BJ (cell line): ENCODE results near the gene FXYD5. TPM values are rescaled to one million over a fixed set of nuclear protein-coding genes. Genes with fewer than 3 reads are reported as not detected.
"Not testable (repeated sequence)": the region's sequence is repeated elsewhere in the genome, so short reads cannot be mapped to it uniquely, and the experiment has no call there.

Source experiments
- CTCF ChIA-PET: fragments of 350-600 bp; formaldehyde crosslinking; extraction: SDS; loops from one replicate; lab custom pipeline; 2021; ENCODE audit warnings: antibody characterized with exemption, inconsistent platforms; lab: Yijun Ruan, JAX
- POLR2A ChIA-PET: fragments of 300-600 bp; sonication (Branson Sonifier 250); formaldehyde crosslinking; extraction: SDS; loops from one replicate; lab custom pipeline; 2021; ENCODE audit warnings: antibody characterized with exemption; lab: Charles Lee
- DNase-seq: peaks from one replicate; pipeline ENCODE4 v3.0.0-alpha.2; 2011; ENCODE audit warnings: low read depth
- H3K27me3 ChIP-seq: 2 replicates; pipeline ENCODE4 v1.6.0; 2011; ENCODE audit warnings: low read length; ENCODE audit not compliant: control insufficient read depth, insufficient read depth
- H3K36me3 ChIP-seq: 2 replicates; pipeline ENCODE4 v1.5.1; 2011; ENCODE audit warnings: low read length; ENCODE audit not compliant: control insufficient read depth, insufficient read depth
- H3K4me3 ChIP-seq: 2 replicates; pipeline ENCODE4 v1.5.1; 2011; ENCODE audit warnings: low read depth, mild to moderate bottlenecking, control low read depth, low read length
- polyA plus RNA-seq: library from polyadenylated mRNA; depleted of rRNA; stranded (reverse); fragments of >200 nt; gene quantifications from 2 replicates; pipeline ENCODE4 v1.2.3, GENCODE V29; 2011
- TF ChIP-seq, protein P1 (sequence below): IDR thresholded peaks from 2 replicates; pipeline ENCODE4 v1.5.1; 2011; ENCODE audit warnings: low read depth, mild to moderate bottlenecking, control low read depth, inconsistent platforms, low read length, moderate library complexity; ENCODE audit not compliant: insufficient read depth

FXYD5 gene
- polyA plus RNA-seq, 1 experiment, result 332 TPM

GRCh38 chr19:35195830-35196229, 41.3 kb downstream of the FXYD5 start:
- TF ChIP-seq, protein P1, sequence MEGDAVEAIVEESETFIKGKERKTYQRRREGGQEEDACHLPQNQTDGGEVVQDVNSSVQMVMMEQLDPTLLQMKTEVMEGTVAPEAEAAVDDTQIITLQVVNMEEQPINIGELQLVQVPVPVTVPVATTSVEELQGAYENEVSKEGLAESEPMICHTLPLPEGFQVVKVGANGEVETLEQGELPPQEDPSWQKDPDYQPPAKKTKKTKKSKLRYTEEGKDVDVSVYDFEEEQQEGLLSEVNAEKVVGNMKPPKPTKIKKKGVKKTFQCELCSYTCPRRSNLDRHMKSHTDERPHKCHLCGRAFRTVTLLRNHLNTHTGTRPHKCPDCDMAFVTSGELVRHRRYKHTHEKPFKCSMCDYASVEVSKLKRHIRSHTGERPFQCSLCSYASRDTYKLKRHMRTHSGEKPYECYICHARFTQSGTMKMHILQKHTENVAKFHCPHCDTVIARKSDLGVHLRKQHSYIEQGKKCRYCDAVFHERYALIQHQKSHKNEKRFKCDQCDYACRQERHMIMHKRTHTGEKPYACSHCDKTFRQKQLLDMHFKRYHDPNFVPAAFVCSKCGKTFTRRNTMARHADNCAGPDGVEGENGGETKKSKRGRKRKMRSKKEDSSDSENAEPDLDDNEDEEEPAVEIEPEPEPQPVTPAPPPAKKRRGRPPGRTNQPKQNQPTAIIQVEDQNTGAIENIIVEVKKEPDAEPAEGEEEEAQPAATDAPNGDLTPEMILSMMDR, result no peak
- H3K27me3 ChIP-seq, result peaks cover 2% of the 10 kb centered on the region
- DNase-seq, result peak; percentile 10
- no peak overlapping the region for H3K4me3 ChIP-seq
- H3K36me3 ChIP-seq, result no peaks in the 10 kb centered on the region
- ChIA-PET CTCF (interaction anchor here (0.9 to 1.5 kb wide), 3 partner anchors 10 to 54 kb away, joined by 3 to 4 read pairs (median 3); no protein-coding TSS in a partner anchor), POLR2A (no interaction called here)

GRCh38 chr19:35196861-35197260, 42.3 kb downstream of the FXYD5 start:
- H3K4me3 ChIP-seq, H3K36me3 ChIP-seq, POLR2A ChIA-PET, H3K27me3 ChIP-seq, CTCF ChIA-PET, DNase-seq: not testable (repeated sequence)

DNA sequence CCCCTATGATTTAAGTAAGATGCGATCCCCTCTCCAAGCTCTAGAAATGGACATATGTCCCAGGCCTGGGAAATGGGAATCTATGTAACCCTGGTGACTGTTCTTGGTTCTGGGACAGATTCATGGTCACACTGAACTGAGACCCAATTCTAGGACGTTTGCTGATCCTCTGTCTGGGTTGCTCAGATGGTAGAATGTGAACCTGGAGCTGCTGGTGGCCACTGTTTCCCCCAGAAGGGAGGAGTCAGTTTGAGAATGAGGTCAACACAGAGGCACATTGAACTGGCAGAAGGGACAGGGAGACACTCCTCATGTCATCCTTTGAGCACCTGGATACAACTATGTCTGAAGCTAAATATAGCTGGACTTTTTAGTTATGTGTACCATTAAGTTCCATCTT, 44.9 kb downstream of the FXYD5 start:
- no peak for DNase-seq
- H3K36me3 ChIP-seq, result no peaks in the 10 kb centered on the region
- CTCF ChIA-PET, result interaction anchor here (0.6 kb wide), 2 partner anchors 10 to 765 kb away, joined by 3 read pairs; no protein-coding TSS in a partner anchor
- POLR2A ChIA-PET, result no interaction called here
- H3K27me3 ChIP-seq, result peaks cover 2% of the 10 kb centered on the region
- TF ChIP-seq, protein P1, result no peak
- H3K4me3 ChIP-seq, result no peak overlapping the region

DNA sequence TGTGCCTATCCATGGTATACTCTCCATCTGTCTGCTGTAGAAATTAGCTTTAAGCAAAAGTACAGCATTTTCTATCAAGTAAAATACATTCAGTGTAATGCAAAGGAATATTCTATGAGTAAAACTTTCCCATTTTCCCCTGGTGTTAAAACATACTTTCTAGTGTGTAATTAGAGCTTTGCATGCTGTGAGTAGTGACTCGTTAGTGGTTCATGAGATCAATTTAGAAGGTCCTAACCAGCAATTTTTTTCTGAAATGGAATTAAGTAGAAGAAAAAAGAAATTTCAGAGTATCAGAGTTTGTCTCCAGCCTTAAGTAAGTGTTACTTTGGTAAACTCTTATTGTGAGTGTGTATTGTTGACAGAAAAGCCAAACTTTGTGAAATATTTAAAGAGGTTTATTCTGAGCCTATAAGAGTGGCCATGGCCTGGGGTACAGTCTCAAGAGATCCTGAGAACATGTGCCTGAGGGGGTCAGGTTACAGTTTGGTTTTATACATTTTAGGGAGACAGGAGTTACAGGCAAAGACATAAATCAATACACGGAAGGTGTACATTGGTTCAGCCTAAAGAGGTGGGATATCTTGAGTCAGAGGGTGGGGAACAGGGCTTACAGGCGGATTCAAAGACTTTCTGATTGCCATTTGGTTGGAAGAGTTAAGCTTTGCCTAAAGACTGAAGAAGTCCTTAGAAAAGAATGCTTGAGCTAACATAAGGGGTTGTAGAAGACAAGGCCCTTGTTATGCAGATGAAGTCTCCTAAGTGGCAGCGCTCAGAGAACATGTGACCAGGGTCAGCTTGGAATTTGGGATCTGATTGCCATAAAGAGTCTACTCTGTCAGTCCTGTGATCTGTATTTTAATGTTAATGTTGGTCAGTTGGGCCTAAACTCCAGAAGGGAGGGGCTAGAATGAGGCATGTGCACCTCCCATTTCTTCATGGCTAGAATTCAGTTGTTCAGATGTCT, 48.5 kb downstream of the FXYD5 start:
- no peak for DNase-seq
- CTCF ChIA-PET, result no interaction called here

GRCh38 chr19:35204799-35205732, 50.5 kb downstream of the FXYD5 start:
- ChIA-PET POLR2A (no interaction called here), CTCF (no interaction called here)
- TF ChIP-seq, protein P1, result no peak
- peaks cover 1% of the 10 kb centered on the region; the same call in 1 of the 2 replicates for H3K27me3 ChIP-seq
- no peak overlapping the region for H3K4me3 ChIP-seq
- no peaks in the 10 kb centered on the region for H3K36me3 ChIP-seq
- no peak for DNase-seq

More for the DNA sequence above, 48.5 kb downstream of the FXYD5 start:
- H3K4me3 ChIP-seq, result no peak overlapping the region
- TF ChIP-seq, protein P1, result no peak
- H3K36me3 ChIP-seq, result no peaks in the 10 kb centered on the region
- peaks cover 1% of the 10 kb centered on the region for H3K27me3 ChIP-seq
- POLR2A ChIA-PET, result no interaction called here
